ENCODE measurements around the gene TSC2. TPM values are rescaled to one million over a fixed set of nuclear protein-coding genes. Genes with fewer than 3 reads are reported as not detected.
A peak's percentile ranks its signal among the peaks of the same experiment; 100 is the strongest.

TSC2 gene
- total and polyA plus RNA-seq, 9 of the 15 experiments (the other 6 are each of a cell fraction or from before 2014, with no cell fraction given): 1.3 to 68.1 (median 16.6) TPM

DNA sequence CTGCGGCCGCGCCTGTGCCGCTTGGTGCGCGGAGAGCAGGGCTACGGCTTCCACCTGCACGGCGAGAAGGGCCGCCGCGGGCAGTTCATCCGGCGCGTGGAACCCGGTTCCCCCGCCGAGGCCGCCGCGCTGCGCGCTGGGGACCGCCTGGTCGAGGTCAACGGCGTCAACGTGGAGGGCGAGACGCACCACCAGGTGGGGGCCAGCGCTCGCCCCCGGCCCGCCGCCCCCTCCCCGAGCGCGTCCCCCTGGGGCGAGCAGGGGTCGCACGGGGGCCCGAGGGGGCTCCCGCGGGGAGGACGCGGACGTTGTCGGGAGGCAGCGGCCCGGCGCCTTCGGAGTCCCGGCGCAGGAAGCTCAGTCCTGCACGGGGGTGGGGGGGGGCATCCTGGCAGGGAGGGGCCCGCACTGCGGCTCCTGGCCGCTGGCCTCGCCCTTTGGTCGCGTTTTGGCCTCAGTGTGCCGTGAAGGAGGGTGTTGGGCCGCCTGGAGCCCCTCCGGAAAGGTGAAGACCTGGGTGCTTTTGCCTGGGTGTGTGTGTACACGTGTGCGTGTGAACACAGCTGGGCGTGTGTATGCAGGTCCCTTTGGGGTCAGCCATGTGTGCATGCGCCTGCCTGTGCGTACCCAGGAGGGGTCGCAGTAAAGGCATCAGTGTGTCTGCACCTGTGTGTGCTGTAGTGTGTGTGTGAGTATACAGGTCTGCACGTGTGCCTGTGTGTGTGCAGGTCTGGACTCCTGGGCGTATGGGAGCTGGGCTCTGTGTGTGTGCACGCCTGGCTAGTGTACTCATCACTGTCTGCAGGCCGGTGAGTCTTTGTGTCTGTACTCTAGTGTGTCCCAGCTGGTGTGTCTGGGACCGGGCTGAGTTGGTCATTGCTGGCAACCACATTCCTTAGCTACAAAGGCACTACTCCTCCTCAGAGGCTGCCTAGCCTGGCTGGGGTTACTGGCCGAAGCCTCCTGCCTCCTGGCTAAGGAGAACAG lies 20.5 kb upstream of the TSC2 start (continued):
- no peak for TF ChIP-seq DNMT1 (IDR thresholded peaks at IDR 0.05)
- 0 out of 2 replicates have a peak, but pooled peaks have one; percentile 60 for TF ChIP-seq HDGF (IDR thresholded peaks at IDR 0.05)
- no peak for TF ChIP-seq SIRT6 (IDR thresholded peaks at IDR 0.05; ENCODE audit: low read depth, low read length)
- 0 out of 2 replicates have a peak, but pooled peaks have one; percentile 24 for TF ChIP-seq DPF2 (IDR thresholded peaks at IDR 0.05)
- TF ChIP-seq, protein P1, sequence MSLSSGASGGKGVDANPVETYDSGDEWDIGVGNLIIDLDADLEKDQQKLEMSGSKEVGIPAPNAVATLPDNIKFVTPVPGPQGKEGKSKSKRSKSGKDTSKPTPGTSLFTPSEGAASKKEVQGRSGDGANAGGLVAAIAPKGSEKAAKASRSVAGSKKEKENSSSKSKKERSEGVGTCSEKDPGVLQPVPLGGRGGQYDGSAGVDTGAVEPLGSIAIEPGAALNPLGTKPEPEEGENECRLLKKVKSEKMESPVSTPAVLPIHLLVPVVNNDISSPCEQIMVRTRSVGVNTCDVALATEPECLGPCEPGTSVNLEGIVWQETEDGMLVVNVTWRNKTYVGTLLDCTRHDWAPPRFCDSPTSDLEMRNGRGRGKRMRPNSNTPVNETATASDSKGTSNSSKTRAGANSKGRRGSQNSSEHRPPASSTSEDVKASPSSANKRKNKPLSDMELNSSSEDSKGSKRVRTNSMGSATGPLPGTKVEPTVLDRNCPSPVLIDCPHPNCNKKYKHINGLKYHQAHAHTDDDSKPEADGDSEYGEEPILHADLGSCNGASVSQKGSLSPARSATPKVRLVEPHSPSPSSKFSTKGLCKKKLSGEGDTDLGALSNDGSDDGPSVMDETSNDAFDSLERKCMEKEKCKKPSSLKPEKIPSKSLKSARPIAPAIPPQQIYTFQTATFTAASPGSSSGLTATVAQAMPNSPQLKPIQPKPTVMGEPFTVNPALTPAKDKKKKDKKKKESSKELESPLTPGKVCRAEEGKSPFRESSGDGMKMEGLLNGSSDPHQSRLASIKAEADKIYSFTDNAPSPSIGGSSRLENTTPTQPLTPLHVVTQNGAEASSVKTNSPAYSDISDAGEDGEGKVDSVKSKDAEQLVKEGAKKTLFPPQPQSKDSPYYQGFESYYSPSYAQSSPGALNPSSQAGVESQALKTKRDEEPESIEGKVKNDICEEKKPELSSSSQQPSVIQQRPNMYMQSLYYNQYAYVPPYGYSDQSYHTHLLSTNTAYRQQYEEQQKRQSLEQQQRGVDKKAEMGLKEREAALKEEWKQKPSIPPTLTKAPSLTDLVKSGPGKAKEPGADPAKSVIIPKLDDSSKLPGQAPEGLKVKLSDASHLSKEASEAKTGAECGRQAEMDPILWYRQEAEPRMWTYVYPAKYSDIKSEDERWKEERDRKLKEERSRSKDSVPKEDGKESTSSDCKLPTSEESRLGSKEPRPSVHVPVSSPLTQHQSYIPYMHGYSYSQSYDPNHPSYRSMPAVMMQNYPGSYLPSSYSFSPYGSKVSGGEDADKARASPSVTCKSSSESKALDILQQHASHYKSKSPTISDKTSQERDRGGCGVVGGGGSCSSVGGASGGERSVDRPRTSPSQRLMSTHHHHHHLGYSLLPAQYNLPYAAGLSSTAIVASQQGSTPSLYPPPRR (CRISPR knock-in tag; IDR thresholded peaks at IDR 0.05; ENCODE audit: borderline replicate concordance): no peak
- TF ChIP-seq, protein P2, sequence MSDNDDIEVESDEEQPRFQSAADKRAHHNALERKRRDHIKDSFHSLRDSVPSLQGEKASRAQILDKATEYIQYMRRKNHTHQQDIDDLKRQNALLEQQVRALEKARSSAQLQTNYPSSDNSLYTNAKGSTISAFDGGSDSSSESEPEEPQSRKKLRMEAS (CRISPR knock-in tag; IDR thresholded peaks at IDR 0.05): peak; percentile 77
- TF ChIP-seq FOXK2 (conservative IDR thresholded peaks at IDR 0.05 in 1 of 2, IDR thresholded peaks at IDR 0.05 in 1 of 2; ENCODE audit: low read depth in 2 of 2): peak in 1 of 2 experiments; percentile 51; a peak in 2 of 4 replicates
- TF ChIP-seq, protein P3, sequence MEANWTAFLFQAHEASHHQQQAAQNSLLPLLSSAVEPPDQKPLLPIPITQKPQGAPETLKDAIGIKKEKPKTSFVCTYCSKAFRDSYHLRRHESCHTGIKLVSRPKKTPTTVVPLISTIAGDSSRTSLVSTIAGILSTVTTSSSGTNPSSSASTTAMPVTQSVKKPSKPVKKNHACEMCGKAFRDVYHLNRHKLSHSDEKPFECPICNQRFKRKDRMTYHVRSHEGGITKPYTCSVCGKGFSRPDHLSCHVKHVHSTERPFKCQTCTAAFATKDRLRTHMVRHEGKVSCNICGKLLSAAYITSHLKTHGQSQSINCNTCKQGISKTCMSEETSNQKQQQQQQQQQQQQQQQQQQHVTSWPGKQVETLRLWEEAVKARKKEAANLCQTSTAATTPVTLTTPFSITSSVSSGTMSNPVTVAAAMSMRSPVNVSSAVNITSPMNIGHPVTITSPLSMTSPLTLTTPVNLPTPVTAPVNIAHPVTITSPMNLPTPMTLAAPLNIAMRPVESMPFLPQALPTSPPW (CRISPR knock-in tag; IDR thresholded peaks at IDR 0.05): peak; percentile 71
- TF ChIP-seq, protein P4, sequence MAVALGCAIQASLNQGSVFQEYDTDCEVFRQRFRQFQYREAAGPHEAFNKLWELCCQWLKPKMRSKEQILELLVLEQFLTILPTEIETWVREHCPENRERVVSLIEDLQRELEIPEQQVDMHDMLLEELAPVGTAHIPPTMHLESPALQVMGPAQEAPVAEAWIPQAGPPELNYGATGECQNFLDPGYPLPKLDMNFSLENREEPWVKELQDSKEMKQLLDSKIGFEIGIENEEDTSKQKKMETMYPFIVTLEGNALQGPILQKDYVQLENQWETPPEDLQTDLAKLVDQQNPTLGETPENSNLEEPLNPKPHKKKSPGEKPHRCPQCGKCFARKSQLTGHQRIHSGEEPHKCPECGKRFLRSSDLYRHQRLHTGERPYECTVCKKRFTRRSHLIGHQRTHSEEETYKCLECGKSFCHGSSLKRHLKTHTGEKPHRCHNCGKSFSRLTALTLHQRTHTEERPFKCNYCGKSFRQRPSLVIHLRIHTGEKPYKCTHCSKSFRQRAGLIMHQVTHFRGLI (CRISPR knock-in tag; IDR thresholded peaks at IDR 0.05): no peak
- peak; percentile 54 for TF ChIP-seq RBBP5 (IDR thresholded peaks at IDR 0.05; ENCODE audit: borderline replicate concordance, insufficient read depth, low read length, poor library complexity, severe bottlenecking)
- TF ChIP-seq, protein P5, sequence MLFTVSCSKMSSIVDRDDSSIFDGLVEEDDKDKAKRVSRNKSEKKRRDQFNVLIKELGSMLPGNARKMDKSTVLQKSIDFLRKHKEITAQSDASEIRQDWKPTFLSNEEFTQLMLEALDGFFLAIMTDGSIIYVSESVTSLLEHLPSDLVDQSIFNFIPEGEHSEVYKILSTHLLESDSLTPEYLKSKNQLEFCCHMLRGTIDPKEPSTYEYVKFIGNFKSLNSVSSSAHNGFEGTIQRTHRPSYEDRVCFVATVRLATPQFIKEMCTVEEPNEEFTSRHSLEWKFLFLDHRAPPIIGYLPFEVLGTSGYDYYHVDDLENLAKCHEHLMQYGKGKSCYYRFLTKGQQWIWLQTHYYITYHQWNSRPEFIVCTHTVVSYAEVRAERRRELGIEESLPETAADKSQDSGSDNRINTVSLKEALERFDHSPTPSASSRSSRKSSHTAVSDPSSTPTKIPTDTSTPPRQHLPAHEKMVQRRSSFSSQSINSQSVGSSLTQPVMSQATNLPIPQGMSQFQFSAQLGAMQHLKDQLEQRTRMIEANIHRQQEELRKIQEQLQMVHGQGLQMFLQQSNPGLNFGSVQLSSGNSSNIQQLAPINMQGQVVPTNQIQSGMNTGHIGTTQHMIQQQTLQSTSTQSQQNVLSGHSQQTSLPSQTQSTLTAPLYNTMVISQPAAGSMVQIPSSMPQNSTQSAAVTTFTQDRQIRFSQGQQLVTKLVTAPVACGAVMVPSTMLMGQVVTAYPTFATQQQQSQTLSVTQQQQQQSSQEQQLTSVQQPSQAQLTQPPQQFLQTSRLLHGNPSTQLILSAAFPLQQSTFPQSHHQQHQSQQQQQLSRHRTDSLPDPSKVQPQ (CRISPR knock-in tag; IDR thresholded peaks at IDR 0.05; ENCODE audit: borderline replicate concordance): no peak
- TF ChIP-seq MAZ (CRISPR knock-in tag; conservative IDR thresholded peaks at IDR 0.05 in 1 of 2, IDR thresholded peaks at IDR 0.05 in 1 of 2): no peak; a peak in 1 of 4 replicates
- TF ChIP-seq TRIM28 (IDR thresholded peaks at IDR 0.05): no peak
- no peak for TF ChIP-seq CREBBP (IDR thresholded peaks at IDR 0.05; ENCODE audit: low read depth, low read length)

Measured in K562 (cell line).